Lung (tissue), 12 donors: ENCODE results near the gene AQP12B. TPM values are rescaled to one million over a fixed set of nuclear protein-coding genes. Genes with fewer than 3 reads are reported as not detected.

ENCODE experiments used
- ATAC-seq: fragments of 200-7000 bp; cut with Tn5 transposase; one replicate; pipeline ENCODE4 v1.9.1; 2020; ENCODE audit warnings: moderate number of reproducible peaks; ENCODE audit not compliant: insufficient read depth, low FRiP score
- DNase-seq, 3 donors: peaks; one replicate each; pipeline ENCODE4 v3.0.0-alpha.2; 2013 to 2017
- H3K27ac ChIP-seq, 2 donors: one replicate each; pipeline ENCODE4 v1.5.1; 2013; ENCODE audit warnings: mild to moderate bottlenecking in 2 of 2, moderate library complexity in 2 of 2, control low read depth in 1 of 2, inconsistent platforms in 1 of 2, low read depth in 1 of 2, low read length in 1 of 2
- H3K27me3 ChIP-seq, 3 donors: one replicate each; pipeline ENCODE4 v1.5.1; 2013; ENCODE audit warnings: low read length in 2 of 3; ENCODE audit not compliant: control insufficient read depth in 3 of 3, insufficient read depth in 3 of 3
- H3K36me3 ChIP-seq, 4 donors: one replicate each; pipeline ENCODE4 v1.5.1; 2013; ENCODE audit warnings: low read length in 4 of 4, mild to moderate bottlenecking in 1 of 4, moderate library complexity in 1 of 4; ENCODE audit not compliant: control insufficient read depth in 4 of 4, insufficient read depth in 4 of 4
- H3K4me1 ChIP-seq, 5 donors: one replicate each; pipeline ENCODE4 v1.5.1; 2013; ENCODE audit warnings: low read length in 5 of 5, mild to moderate bottlenecking in 2 of 5, moderate library complexity in 1 of 5; ENCODE audit not compliant: control insufficient read depth in 5 of 5, insufficient read depth in 5 of 5
- H3K4me3 ChIP-seq: one replicate; pipeline ENCODE4 v1.5.1; 2013; ENCODE audit warnings: mild to moderate bottlenecking, control low read depth, moderate library complexity
- H3K9ac ChIP-seq, 2 donors: one replicate each; pipeline ENCODE4 v1.5.1; 2013; ENCODE audit warnings: low read length in 2 of 2, control low read depth in 1 of 2; ENCODE audit not compliant: insufficient read depth in 1 of 2
- H3K9me3 ChIP-seq, 4 donors: one replicate each; pipeline ENCODE4 v1.5.1; 2013; ENCODE audit warnings: low read length in 3 of 4, mild to moderate bottlenecking in 1 of 4, moderate library complexity in 1 of 4; ENCODE audit not compliant: control insufficient read depth in 4 of 4, insufficient read depth in 3 of 4
- WGBS, 2 donors: extraction: QIAGEN DNeasy Blood & Tissue Kit; methylation state at CpG; one replicate each; pipeline ENCODE4 v1.1.7; 2013; 5-methylcytosine and 5-hydroxymethylcytosine counted together
- polyA plus RNA-seq, 2 donors: library from polyadenylated mRNA; stranded (reverse); fragments of 200-250 nt; gene quantifications; one replicate each; pipeline ENCODE4 v1.2.1, GENCODE V29; 2013
- total RNA-seq, 2 donors: library from RNA; depleted of rRNA in 1 of 2; stranded (reverse); fragments of >200 nt in 1 of 2; gene quantifications; one replicate each; pipeline ENCODE4 v1.2.1, GENCODE V29; 2014 to 2021
- TF ChIP-seq, protein P1 (sequence below): IDR thresholded peaks from 2 replicates; pipeline ENCODE4 v1.5.1; 2012; ENCODE audit warnings: mild to moderate bottlenecking; ENCODE audit errors: control extremely low read depth, extremely low read depth
- donor health status: control.
- donor health status: control.
- donor health status: Bipolar disorder and iron deficiency.
- donor health status: healthy.
- donor health status: DM: yes; HTN: yes; CAD: no.

The AQP12B gene
- total and polyA plus RNA-seq, 4 donors, result 0.15 TPM; not detected in 3

DNA sequence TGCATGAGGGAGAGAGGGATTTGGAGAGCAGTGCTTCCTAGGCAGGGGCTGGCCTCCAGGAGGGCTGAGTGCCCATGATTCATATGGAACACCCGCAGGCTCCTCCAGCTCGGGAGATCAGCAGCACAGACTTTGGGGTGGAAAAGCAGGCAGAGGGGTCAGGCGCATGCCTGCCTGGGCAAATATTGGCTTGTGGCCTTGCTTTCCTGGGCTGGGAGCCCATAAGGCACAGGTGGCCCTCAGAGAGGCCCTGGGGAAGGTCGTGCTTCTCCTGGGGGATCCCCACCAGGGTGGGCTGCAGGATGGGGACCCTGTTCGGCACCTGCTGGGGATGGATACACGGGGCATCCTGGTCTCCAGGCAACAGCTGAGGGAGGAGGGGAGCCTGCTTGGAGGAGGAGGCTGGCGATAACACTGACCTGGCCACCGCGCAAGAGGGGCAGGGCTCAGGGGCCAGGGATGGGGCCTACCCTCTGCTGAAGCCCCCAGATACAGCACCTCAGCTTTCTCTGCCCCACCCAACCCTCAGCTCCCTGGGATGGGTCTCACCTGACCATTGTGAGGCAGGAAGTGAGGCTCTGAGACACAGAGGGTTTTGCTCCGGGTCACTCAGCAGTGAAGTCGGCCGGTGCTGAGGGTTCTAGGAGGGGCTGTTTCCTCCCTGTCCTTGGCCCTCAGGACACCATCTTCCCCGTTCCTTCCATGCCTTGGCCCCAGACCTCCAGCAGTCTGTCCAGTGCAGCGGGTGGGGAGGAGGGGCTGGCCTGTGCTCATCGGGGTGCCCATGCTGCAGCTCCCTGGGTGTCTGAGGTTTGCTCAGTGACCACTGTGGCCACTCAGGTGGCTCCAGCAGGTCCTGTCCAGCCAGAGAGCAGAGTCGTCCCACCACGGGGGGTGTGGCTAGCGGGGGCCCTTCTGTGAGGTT, 21.0 kb upstream of the AQP12B start:
- no peaks in the 10 kb centered on the region for H3K36me3 ChIP-seq
- TF ChIP-seq, protein P1, sequence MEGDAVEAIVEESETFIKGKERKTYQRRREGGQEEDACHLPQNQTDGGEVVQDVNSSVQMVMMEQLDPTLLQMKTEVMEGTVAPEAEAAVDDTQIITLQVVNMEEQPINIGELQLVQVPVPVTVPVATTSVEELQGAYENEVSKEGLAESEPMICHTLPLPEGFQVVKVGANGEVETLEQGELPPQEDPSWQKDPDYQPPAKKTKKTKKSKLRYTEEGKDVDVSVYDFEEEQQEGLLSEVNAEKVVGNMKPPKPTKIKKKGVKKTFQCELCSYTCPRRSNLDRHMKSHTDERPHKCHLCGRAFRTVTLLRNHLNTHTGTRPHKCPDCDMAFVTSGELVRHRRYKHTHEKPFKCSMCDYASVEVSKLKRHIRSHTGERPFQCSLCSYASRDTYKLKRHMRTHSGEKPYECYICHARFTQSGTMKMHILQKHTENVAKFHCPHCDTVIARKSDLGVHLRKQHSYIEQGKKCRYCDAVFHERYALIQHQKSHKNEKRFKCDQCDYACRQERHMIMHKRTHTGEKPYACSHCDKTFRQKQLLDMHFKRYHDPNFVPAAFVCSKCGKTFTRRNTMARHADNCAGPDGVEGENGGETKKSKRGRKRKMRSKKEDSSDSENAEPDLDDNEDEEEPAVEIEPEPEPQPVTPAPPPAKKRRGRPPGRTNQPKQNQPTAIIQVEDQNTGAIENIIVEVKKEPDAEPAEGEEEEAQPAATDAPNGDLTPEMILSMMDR, result no peak
- ATAC-seq (no peak), DNase-seq (no peak)
- H3K4me1 ChIP-seq, result peaks cover 0 to 2% (median 0%) of the 10 kb centered on the region in 5 donors
- 72 to 81% methylated on average over 18 of the region's 18 CpGs for WGBS, 2 donors
- H3K9me3 ChIP-seq, result peaks cover 0 to 1% (median 0%) of the 10 kb centered on the region in 4 donors
- no peak overlapping the region for H3K27ac ChIP-seq
- H3K27me3 ChIP-seq, result peaks cover 0 to 5% (median 0%) of the 10 kb centered on the region in 3 donors
- no peak overlapping the region for H3K9ac ChIP-seq
- no peak overlapping the region for H3K4me3 ChIP-seq

DNA sequence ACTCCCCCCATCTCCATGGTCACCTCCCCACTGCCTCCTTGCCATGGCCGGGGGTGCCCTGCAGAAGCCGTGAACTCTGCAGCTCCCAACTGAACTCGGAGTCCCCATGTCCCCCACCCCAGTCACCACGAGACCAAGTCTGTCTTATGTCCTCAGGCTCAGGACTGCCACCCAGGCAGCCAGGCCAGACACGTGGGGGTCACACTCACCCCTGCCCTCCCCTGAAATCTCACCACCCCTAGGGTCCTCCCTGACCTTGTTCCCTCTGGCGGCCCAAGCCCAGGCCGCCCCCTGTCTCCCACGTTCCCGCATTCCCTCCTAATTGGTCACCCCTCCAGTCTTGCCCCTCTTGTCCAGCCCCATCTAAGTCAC, 19.9 kb upstream of the AQP12B start:
- H3K4me1 ChIP-seq, result peaks cover 0 to 2% (median 0%) of the 10 kb centered on the region in 5 donors
- H3K36me3 ChIP-seq, result no peaks in the 10 kb centered on the region
- peaks cover 0 to 5% (median 0%) of the 10 kb centered on the region in 3 donors for H3K27me3 ChIP-seq
- ATAC-seq, result no peak
- TF ChIP-seq, protein P1, result no peak
- 80 to 88% methylated on average over 9 of the region's 9 CpGs for WGBS, 2 donors
- H3K4me3 ChIP-seq, result no peak overlapping the region
- H3K9ac ChIP-seq, result no peak overlapping the region
- H3K27ac ChIP-seq, result no peak overlapping the region
- DNase-seq, result no peak
- peaks cover 0 to 1% (median 0%) of the 10 kb centered on the region in 4 donors for H3K9me3 ChIP-seq

DNA sequence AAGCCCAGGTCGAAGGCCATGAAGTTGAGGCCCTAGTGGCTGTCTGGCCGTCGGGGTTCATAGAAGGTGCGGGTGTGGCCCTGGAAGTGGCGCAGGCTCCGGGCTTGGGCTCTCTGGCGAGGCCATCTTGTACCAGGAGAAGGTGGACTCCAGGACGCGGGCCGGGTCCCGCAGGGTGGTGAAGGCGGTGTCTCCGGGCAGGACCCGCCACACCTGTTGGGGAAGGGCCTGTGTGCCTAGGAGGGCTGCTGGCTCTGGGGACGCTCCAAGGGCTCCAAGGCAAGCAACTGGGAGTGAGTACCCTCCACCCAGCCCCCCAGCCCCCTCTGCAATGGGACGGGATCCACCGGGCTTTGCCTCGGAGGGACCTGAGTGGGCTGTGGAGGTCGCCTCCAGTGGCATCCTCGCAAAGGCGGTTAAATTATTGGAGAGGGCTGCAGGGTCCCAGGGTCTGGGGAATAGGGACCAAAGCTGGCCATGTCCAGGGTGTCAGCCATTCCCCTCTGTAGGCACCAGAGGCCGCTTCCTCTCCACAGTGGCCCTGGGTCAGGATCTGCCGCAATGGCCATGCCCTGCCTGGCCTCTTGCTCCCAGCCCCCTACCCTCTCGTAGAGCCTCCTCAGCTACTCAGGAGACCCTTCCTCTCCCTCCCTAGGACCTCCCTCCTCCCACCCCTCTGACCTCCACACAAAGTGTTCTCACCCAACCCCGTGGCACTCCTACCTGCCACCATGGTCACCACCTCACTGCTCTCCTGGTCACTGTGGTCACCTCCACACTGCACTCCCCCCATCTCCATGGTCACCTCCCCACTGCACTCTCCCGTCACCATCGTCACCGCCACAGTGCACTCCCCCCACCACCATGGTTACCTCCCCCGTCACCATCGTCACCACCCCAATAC, 19.3 kb upstream of the AQP12B start:
- H3K4me3 ChIP-seq, result no peak overlapping the region
- H3K27me3 ChIP-seq, result peaks cover 0 to 5% (median 0%) of the 10 kb centered on the region in 3 donors
- peaks cover 0 to 1% (median 0%) of the 10 kb centered on the region in 4 donors for H3K9me3 ChIP-seq
- 88% methylated on average over 27 to 30 of the region's 30 CpGs for WGBS, 2 donors
- no peak for DNase-seq
- no peak overlapping the region for H3K9ac ChIP-seq
- H3K27ac ChIP-seq, result no peak overlapping the region
- H3K36me3 ChIP-seq, result no peaks in the 10 kb centered on the region
- H3K4me1 ChIP-seq, result peaks cover 0 to 2% (median 0%) of the 10 kb centered on the region in 5 donors
- ATAC-seq, result no peak
- TF ChIP-seq, protein P1, result no peak
